Suprapubic skin (tissue), 4 donors: ENCODE measurements around the gene GGT7. TPM values are rescaled to one million over a fixed set of nuclear protein-coding genes. Genes with fewer than 3 reads are reported as not detected.
A peak's percentile ranks its signal among the peaks of the same experiment; 100 is the strongest.

Experiments
- DNase-seq, 2 donors: peaks; one replicate each; pipeline ENCODE4 v3.0.0-alpha.2; 2019; ENCODE audit warnings: low spot score in 2 of 2
- H3K27ac ChIP-seq: fragments of 200-600 bp; sonication (generic); one replicate; pipeline ENCODE4 v1.5.1; 2019
- H3K27me3 ChIP-seq: fragments of 200-600 bp; sonication (generic); one replicate; pipeline ENCODE4 v1.5.1; 2019
- H3K36me3 ChIP-seq: fragments of 200-600 bp; sonication (generic); one replicate; pipeline ENCODE4 v1.5.1; 2019
- H3K4me1 ChIP-seq: fragments of 200-600 bp; sonication (generic); one replicate; pipeline ENCODE4 v1.5.1; 2019
- H3K4me3 ChIP-seq: fragments of 200-600 bp; sonication (generic); one replicate; pipeline ENCODE4 v1.5.1; 2019; ENCODE audit warnings: mild to moderate bottlenecking
- H3K9me3 ChIP-seq: fragments of 200-600 bp; sonication (generic); one replicate; pipeline ENCODE4 v1.5.1; 2019
- CTCF ChIP-seq, 2 donors: fragments of 200-600 bp in 1 of 2; fragments of 450-650 bp in 1 of 2; sonication (generic) in 1 of 2; IDR thresholded peaks; one replicate each; pipeline ENCODE4 v1.5.1; 2016 to 2019; ENCODE audit warnings: antibody characterized with exemption in 2 of 2, mild to moderate bottlenecking in 1 of 2, moderate library complexity in 1 of 2
- EP300 ChIP-seq: sonication (generic); formaldehyde crosslinking; IDR thresholded peaks from one replicate; pipeline ENCODE4 v1.6.1; 2017; ENCODE audit warnings: antibody characterized with exemption
- POLR2A ChIP-seq, 2 donors: fragments of 450-650 bp; IDR thresholded peaks; one replicate each; pipeline ENCODE4 v1.6.1; 2017; ENCODE audit warnings: antibody characterized with exemption in 2 of 2, mild to moderate bottlenecking in 2 of 2, moderate library complexity in 2 of 2
- POLR2AphosphoS5 ChIP-seq, 3 donors: sonication (generic); formaldehyde crosslinking; IDR thresholded peaks; one replicate each; pipeline ENCODE4 v1.6.1; 2017; ENCODE audit warnings: antibody characterized with exemption in 3 of 3
- WGBS: methylation state at CpG from one replicate; pipeline ENCODE4 v1.1.5; 2018; 5-methylcytosine and 5-hydroxymethylcytosine counted together
- total RNA-seq, 4 donors: library from RNA; depleted of rRNA; stranded (reverse); fragments of >200 nt; gene quantifications; one replicate each; pipeline ENCODE4 v1.1.0, GENCODE V29; 2016

Gene GGT7
- total RNA-seq, 4 donors from 2014 or later, result 4.3 to 13.1 (median 11.1) TPM

- 9% methylated on average over 20 of the region's 20 CpGs for WGBS
- H3K4me1 ChIP-seq, result peaks cover 61% of the 10 kb centered on the region
These were observed 3.2 kb upstream of the GGT7 start for GRCh38 chr20:34875642-34876405.

GRCh38 chr20:34874094-34874654 is 1.5 kb upstream of the GGT7 start:
- peak in 1 of 2 donors; percentile 82 for DNase-seq
- H3K36me3 ChIP-seq, result no peaks in the 10 kb centered on the region
- TF ChIP-seq CTCF (IDR thresholded peaks at IDR 0.05) (peak; percentile 89), POLR2AphosphoS5 (IDR thresholded peaks at IDR 0.05) (no peak), EP300 (no peak), POLR2A (IDR thresholded peaks at IDR 0.05) (no peak)
- no peak overlapping the region for H3K4me3 ChIP-seq
- WGBS, result 35% methylated on average over 2 of the region's 2 CpGs
- no peaks in the 10 kb centered on the region for H3K9me3 ChIP-seq
- no peaks in the 10 kb centered on the region for H3K27me3 ChIP-seq
- peaks cover 51% of the 10 kb centered on the region for H3K4me1 ChIP-seq
- H3K27ac ChIP-seq, result no peak overlapping the region

More at GRCh38 chr20:34875642-34876405, 3.2 kb upstream of the GGT7 start:
- Histone ChIP-seq H3K36me3 (no peaks in the 10 kb centered on the region), H3K27me3 (no peaks in the 10 kb centered on the region), H3K27ac (peak overlapping the region; percentile 88), H3K4me3 (peak overlapping the region; percentile 91), H3K9me3 (no peaks in the 10 kb centered on the region)
- peak; percentile 100 for DNase-seq
- TF ChIP-seq POLR2A (IDR thresholded peaks at IDR 0.05) (no peak), POLR2AphosphoS5 (IDR thresholded peaks at IDR 0.05) (peak in 2 of 3 donors; percentile 18 to 53), EP300 (no peak), CTCF (IDR thresholded peaks at IDR 0.05) (no peak)

GRCh38 chr20:34873583-34874093 is 982 bp upstream of the GGT7 start:
- 58% methylated on average over 3 of the region's 3 CpGs for WGBS
- TF ChIP-seq CTCF (IDR thresholded peaks at IDR 0.05) (no peak), EP300 (no peak), POLR2AphosphoS5 (IDR thresholded peaks at IDR 0.05) (no peak), POLR2A (IDR thresholded peaks at IDR 0.05) (no peak)
- Histone ChIP-seq H3K36me3 (no peaks in the 10 kb centered on the region), H3K4me3 (no peak overlapping the region), H3K4me1 (peaks cover 50% of the 10 kb centered on the region), H3K9me3 (no peaks in the 10 kb centered on the region), H3K27ac (no peak overlapping the region), H3K27me3 (no peaks in the 10 kb centered on the region)
- DNase-seq, result no peak

- WGBS, result 38% methylated on average over 10 of the region's 10 CpGs
- H3K27me3 ChIP-seq, result no peaks in the 10 kb centered on the region
- no peak overlapping the region for H3K27ac ChIP-seq
- no peaks in the 10 kb centered on the region for H3K9me3 ChIP-seq
- peak overlapping the region; percentile 68 for H3K4me3 ChIP-seq
- no peaks in the 10 kb centered on the region for H3K36me3 ChIP-seq
- TF ChIP-seq EP300, result no peak
- TF ChIP-seq CTCF (IDR thresholded peaks at IDR 0.05), result no peak
- no peak for TF ChIP-seq POLR2A (IDR thresholded peaks at IDR 0.05)
- TF ChIP-seq POLR2AphosphoS5 (IDR thresholded peaks at IDR 0.05), result no peak
- DNase-seq, result no peak
- peaks cover 37% of the 10 kb centered on the region for H3K4me1 ChIP-seq
These were observed 562 bp downstream of the GGT7 start for GRCh38 chr20:34871966-34872621.
